SK-N-SH treated with all-trans-retinoic acid at 6 μM for 48 hours (cell line): ENCODE measurements around the gene AP3B1.

Experiments
- BACH2 ChIP-seq: fragments of 250-450 bp; sonication (Bioruptor Pico); IDR thresholded peaks from 2 replicates; pipeline ENCODE4 v1.9.0; 2021; ENCODE audit warnings: mild to moderate bottlenecking, borderline replicate concordance
- OSR1 ChIP-seq: fragments of 250-450 bp; sonication (Bioruptor Pico); IDR thresholded peaks from 2 replicates; pipeline ENCODE4 v1.8.0; 2022; ENCODE audit warnings: moderate library complexity, mild to moderate bottlenecking, inconsistent platforms
- PATZ1 ChIP-seq: fragments of 250-450 bp; sonication (Bioruptor Pico); IDR thresholded peaks from 2 replicates; pipeline ENCODE4 v1.8.0; 2020; ENCODE audit warnings: mild to moderate bottlenecking, moderate library complexity, borderline replicate concordance
- ZC3H10 ChIP-seq: fragments of 250-450 bp; sonication (Bioruptor Pico); IDR thresholded peaks from 2 replicates; pipeline ENCODE4 v1.5.1; 2021; ENCODE audit warnings: mild to moderate bottlenecking, moderate library complexity
- ZFP3 ChIP-seq: fragments of 250-450 bp; sonication (Bioruptor Pico); IDR thresholded peaks from 2 replicates; pipeline ENCODE4 v1.5.0; 2020; ENCODE audit warnings: mild to moderate bottlenecking, moderate library complexity
- ZFP30 ChIP-seq: fragments of 450-650 bp; formaldehyde crosslinking; IDR thresholded peaks from 2 replicates; pipeline ENCODE4 v1.5.0; 2022; ENCODE audit warnings: mild to moderate bottlenecking, moderate library complexity
- ZNF70 ChIP-seq: fragments of 450-650 bp; formaldehyde crosslinking; IDR thresholded peaks from 2 replicates; pipeline ENCODE4 v1.5.0; 2020; ENCODE audit warnings: mild to moderate bottlenecking, moderate library complexity
- ZNF8 ChIP-seq: fragments of 450-650 bp; formaldehyde crosslinking; IDR thresholded peaks from 2 replicates; pipeline ENCODE4 v1.5.0; 2020; ENCODE audit warnings: mild to moderate bottlenecking, moderate library complexity
- TF ChIP-seq, protein P1 (sequence below): fragments of 250-450 bp; sonication (Bioruptor Pico); IDR thresholded peaks from 2 replicates; pipeline ENCODE4 v1.5.1; 2021; ENCODE audit warnings: mild to moderate bottlenecking, moderate library complexity

GRCh38 chr5:77981820-77982219 is 312.7 kb downstream of the AP3B1 start:
- TF ChIP-seq, protein P1, sequence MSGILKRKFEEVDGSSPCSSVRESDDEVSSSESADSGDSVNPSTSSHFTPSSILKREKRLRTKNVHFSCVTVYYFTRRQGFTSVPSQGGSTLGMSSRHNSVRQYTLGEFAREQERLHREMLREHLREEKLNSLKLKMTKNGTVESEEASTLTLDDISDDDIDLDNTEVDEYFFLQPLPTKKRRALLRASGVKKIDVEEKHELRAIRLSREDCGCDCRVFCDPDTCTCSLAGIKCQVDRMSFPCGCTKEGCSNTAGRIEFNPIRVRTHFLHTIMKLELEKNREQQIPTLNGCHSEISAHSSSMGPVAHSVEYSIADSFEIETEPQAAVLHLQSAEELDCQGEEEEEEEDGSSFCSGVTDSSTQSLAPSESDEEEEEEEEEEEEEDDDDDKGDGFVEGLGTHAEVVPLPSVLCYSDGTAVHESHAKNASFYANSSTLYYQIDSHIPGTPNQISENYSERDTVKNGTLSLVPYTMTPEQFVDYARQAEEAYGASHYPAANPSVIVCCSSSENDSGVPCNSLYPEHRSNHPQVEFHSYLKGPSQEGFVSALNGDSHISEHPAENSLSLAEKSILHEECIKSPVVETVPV (CRISPR knock-in tag) = no peak
- TF ChIP-seq ZNF70 (no peak), OSR1 (CRISPR knock-in tag) (no peak), ZNF8 (CRISPR knock-in tag) (no peak), ZFP3 (CRISPR knock-in tag) (no peak), ZFP30 (no peak), BACH2 (CRISPR knock-in tag) (no peak), ZC3H10 (CRISPR knock-in tag) (no peak), PATZ1 (no peak)
